Muscle layer of colon (tissue), 2 donors: ENCODE data around the gene IBTK.
"Not testable (repeated sequence)": the region's sequence is repeated elsewhere in the genome, so short reads cannot be mapped to it uniquely, and the experiment has no call there.

Experiments
- H3K27ac ChIP-seq: one replicate; pipeline ENCODE4 v1.7.0; 2013; ENCODE audit warnings: low read depth, mild to moderate bottlenecking, low read length, moderate library complexity
- H3K27me3 ChIP-seq, 2 donors: one replicate each; pipeline ENCODE4 v1.7.0; 2013; ENCODE audit warnings: low read length in 2 of 2, mild to moderate bottlenecking in 2 of 2; ENCODE audit not compliant: insufficient read depth in 2 of 2, control insufficient read depth in 1 of 2
- H3K36me3 ChIP-seq: one replicate; pipeline ENCODE4 v1.7.0; 2013; ENCODE audit warnings: mild to moderate bottlenecking, low read length; ENCODE audit not compliant: insufficient read depth
- H3K4me1 ChIP-seq: one replicate; pipeline ENCODE4 v1.7.0; 2013; ENCODE audit warnings: mild to moderate bottlenecking, low read length; ENCODE audit not compliant: insufficient read depth
- H3K4me3 ChIP-seq, 2 donors: one replicate each; pipeline ENCODE4 v1.7.0; 2013; ENCODE audit warnings: low read length in 2 of 2, low read depth in 1 of 2, mild to moderate bottlenecking in 1 of 2, moderate library complexity in 1 of 2
- H3K9ac ChIP-seq: one replicate; pipeline ENCODE4 v1.7.0; 2013; ENCODE audit warnings: low read length
- H3K9me3 ChIP-seq: one replicate; pipeline ENCODE4 v1.7.0; 2013; ENCODE audit warnings: mild to moderate bottlenecking, low read length
- donor health status: abdominal sarcoma.
- donor health status: Adenocarcinoma of cecum.

Gene IBTK

GRCh38 chr6:82247505-82248272, at the start of gene IBTK:
Gene IBTK (minus strand): TSS chr6:82247744. CDS start chr6:82240486, 7,258 bp downstream.
- no peaks in the 10 kb centered on the region for H3K27me3 ChIP-seq
- H3K4me1 ChIP-seq: peaks cover 20% of the 10 kb centered on the region
- no peaks in the 10 kb centered on the region for H3K9me3 ChIP-seq
- H3K36me3 ChIP-seq: no peaks in the 10 kb centered on the region
- H3K9ac ChIP-seq: peak within 1 kb of the TSS; percentile 85
- peak within 1 kb of the TSS; percentile 93 to 95 for H3K4me3 ChIP-seq
- peak within 1 kb of the TSS; percentile 93 for H3K27ac ChIP-seq

GRCh38 chr6:82283771-82284410, 36.3 kb upstream of the IBTK start:
- no peaks in the 10 kb centered on the region for H3K36me3 ChIP-seq
- no peaks in the 10 kb centered on the region for H3K4me1 ChIP-seq
- H3K27ac ChIP-seq: no peak overlapping the region
- no peak overlapping the region for H3K4me3 ChIP-seq
- H3K9me3 ChIP-seq: no peaks in the 10 kb centered on the region
- no peaks in the 10 kb centered on the region for H3K27me3 ChIP-seq
- no peak overlapping the region for H3K9ac ChIP-seq

- H3K27ac ChIP-seq, H3K4me3 ChIP-seq, H3K4me1 ChIP-seq, H3K9ac ChIP-seq, H3K27me3 ChIP-seq, H3K36me3 ChIP-seq, H3K9me3 ChIP-seq: not testable (repeated sequence)
These were observed 34.0 kb upstream of the IBTK start for GRCh38 chr6:82281550-82281949.

GRCh38 chr6:82277686-82278085, 30.1 kb upstream of the IBTK start:
- H3K27ac ChIP-seq: no peak overlapping the region
- no peaks in the 10 kb centered on the region for H3K27me3 ChIP-seq
- no peak overlapping the region for H3K9ac ChIP-seq
- H3K4me3 ChIP-seq: no peak overlapping the region
- H3K9me3 ChIP-seq: no peaks in the 10 kb centered on the region
- no peaks in the 10 kb centered on the region for H3K4me1 ChIP-seq
- H3K36me3 ChIP-seq: no peaks in the 10 kb centered on the region

- no peak overlapping the region for H3K4me3 ChIP-seq
- H3K4me1 ChIP-seq: no peaks in the 10 kb centered on the region
- no peaks in the 10 kb centered on the region for H3K27me3 ChIP-seq
- H3K36me3 ChIP-seq: no peaks in the 10 kb centered on the region
- no peaks in the 10 kb centered on the region for H3K9me3 ChIP-seq
- H3K9ac ChIP-seq: no peak overlapping the region
- no peak overlapping the region for H3K27ac ChIP-seq
These were observed 28.1 kb upstream of the IBTK start for GRCh38 chr6:82275686-82276085.

GRCh38 chr6:82273295-82273694, 25.8 kb upstream of the IBTK start:
- H3K9ac ChIP-seq: no peak overlapping the region
- no peaks in the 10 kb centered on the region for H3K9me3 ChIP-seq

GRCh38 chr6:82270881-82271635, 23.5 kb upstream of the IBTK start:
- Histone ChIP-seq H3K27ac (no peak overlapping the region), H3K36me3 (no peaks in the 10 kb centered on the region), H3K4me3 (no peak overlapping the region), H3K9me3 (no peaks in the 10 kb centered on the region), H3K27me3 (no peaks in the 10 kb centered on the region), H3K4me1 (no peaks in the 10 kb centered on the region), H3K9ac (no peak overlapping the region)

More at GRCh38 chr6:82273295-82273694, 25.8 kb upstream of the IBTK start:
- no peaks in the 10 kb centered on the region for H3K27me3 ChIP-seq
- no peak overlapping the region for H3K27ac ChIP-seq
- H3K4me1 ChIP-seq: no peaks in the 10 kb centered on the region
- no peaks in the 10 kb centered on the region for H3K36me3 ChIP-seq
- H3K4me3 ChIP-seq: no peak overlapping the region

GRCh38 chr6:82268301-82268846, 20.8 kb upstream of the IBTK start:
- Histone ChIP-seq H3K4me1 (no peaks in the 10 kb centered on the region), H3K27ac (no peak overlapping the region), H3K9me3 (no peaks in the 10 kb centered on the region), H3K27me3 (no peaks in the 10 kb centered on the region), H3K4me3 (no peak overlapping the region), H3K9ac (no peak overlapping the region), H3K36me3 (no peaks in the 10 kb centered on the region)

- Histone ChIP-seq H3K4me3 (no peak overlapping the region), H3K27me3 (no peaks in the 10 kb centered on the region), H3K36me3 (no peaks in the 10 kb centered on the region), H3K9ac (no peak overlapping the region), H3K9me3 (no peaks in the 10 kb centered on the region), H3K4me1 (peaks cover 8% of the 10 kb centered on the region), H3K27ac (no peak overlapping the region)
These were observed 17.3 kb upstream of the IBTK start for GRCh38 chr6:82264824-82265223.

GRCh38 chr6:82264321-82264720, 16.8 kb upstream of the IBTK start:
- Histone ChIP-seq H3K4me1 (peaks cover 8% of the 10 kb centered on the region), H3K9ac (no peak overlapping the region), H3K27me3 (no peaks in the 10 kb centered on the region), H3K36me3 (no peaks in the 10 kb centered on the region), H3K27ac (no peak overlapping the region), H3K4me3 (no peak overlapping the region), H3K9me3 (no peaks in the 10 kb centered on the region)

- Histone ChIP-seq H3K36me3 (no peaks in the 10 kb centered on the region), H3K4me3 (no peak overlapping the region), H3K27me3 (no peaks in the 10 kb centered on the region), H3K9me3 (no peaks in the 10 kb centered on the region), H3K4me1 (peaks cover 8% of the 10 kb centered on the region), H3K27ac (no peak overlapping the region), H3K9ac (no peak overlapping the region)
These were observed 16.4 kb upstream of the IBTK start for GRCh38 chr6:82263916-82264315.
